Hematopoietic multipotent progenitor cell treated with erythropoietin and hydrocortisone succinate and interleukin-3 and kit ligand, for 8 days (in vitro differentiated cells): ENCODE measurements around the gene EPGN.
"Not testable (repeated sequence)": the region's sequence is repeated elsewhere in the genome, so short reads cannot be mapped to it uniquely, and the experiment has no call there.

Experiments
- DNase-seq: peaks from one replicate; pipeline ENCODE4 v3.0.0-alpha.2; 2015

The EPGN gene

GRCh38 chr4:74311696-74312313, 3.5 kb downstream of the EPGN start:
- DNase-seq, result peak; percentile 83

- DNase-seq, result no peak
Measured at GRCh38 chr4:74314329-74314728, 6.1 kb downstream of the EPGN start.

- no peak for DNase-seq
Measured at GRCh38 chr4:74314944-74315343, 6.7 kb downstream of the EPGN start.

- DNase-seq, result peak; percentile 59
Measured at GRCh38 chr4:74315376-74315775, 7.1 kb downstream of the EPGN start.

GRCh38 chr4:74316397-74316796, 8.1 kb downstream of the EPGN start:
- peak; percentile 32 for DNase-seq

- no peak for DNase-seq
Measured at GRCh38 chr4:74317616-74318246, 9.5 kb downstream of the EPGN start.

- no peak for DNase-seq
Measured at GRCh38 chr4:74318276-74318675, 10.0 kb downstream of the EPGN start.

GRCh38 chr4:74319470-74319869, 11.2 kb downstream of the EPGN start:
- no peak for DNase-seq

- peak; percentile 90 for DNase-seq
Measured at GRCh38 chr4:74320559-74321118, 12.4 kb downstream of the EPGN start.

- peak; percentile 57 for DNase-seq
Measured at GRCh38 chr4:74322301-74322700, 14.0 kb downstream of the EPGN start.

- DNase-seq, result no peak
Measured at GRCh38 chr4:74323663-74324062, 15.4 kb downstream of the EPGN start.

- DNase-seq, result no peak
Measured at GRCh38 chr4:74324262-74324661, 16.0 kb downstream of the EPGN start.

GRCh38 chr4:74325886-74326285, 17.6 kb downstream of the EPGN start:
- no peak for DNase-seq

- DNase-seq, result no peak
Measured at GRCh38 chr4:74327762-74328161, 19.5 kb downstream of the EPGN start.

- DNase-seq, result no peak
Measured at GRCh38 chr4:74328501-74328900, 20.2 kb downstream of the EPGN start.

GRCh38 chr4:74329307-74329706, 21.0 kb downstream of the EPGN start:
- peak; percentile 42 for DNase-seq

GRCh38 chr4:74330295-74330750, 22.1 kb downstream of the EPGN start:
- peak; percentile 93 for DNase-seq

- peak; percentile 72 for DNase-seq
Measured at GRCh38 chr4:74331252-74331651, 23.0 kb downstream of the EPGN start.

GRCh38 chr4:74331944-74332343, 23.7 kb downstream of the EPGN start:
- DNase-seq, result peak; percentile 33

GRCh38 chr4:74334636-74335035, 26.4 kb downstream of the EPGN start:
- no peak for DNase-seq

- DNase-seq, result no peak
Measured at GRCh38 chr4:74335341-74336021, 27.2 kb downstream of the EPGN start.

- DNase-seq, result no peak
Measured at GRCh38 chr4:74338792-74339333, 30.6 kb downstream of the EPGN start.

- DNase-seq, result no peak
Measured at GRCh38 chr4:74339501-74339900, 31.2 kb downstream of the EPGN start.

- not testable (repeated sequence) for DNase-seq
Measured at GRCh38 chr4:74340421-74340820, 32.2 kb downstream of the EPGN start.
